HEK293 (cell line): ENCODE results near the gene ANTKMT.

Experiments
- CTCF ChIA-PET: fragments of 350-600 bp; formaldehyde crosslinking; extraction: SDS; loops from one replicate; lab custom pipeline; 2021; ENCODE audit warnings: antibody characterized with exemption; lab: Yijun Ruan, JAX
- POLR2A ChIA-PET: fragments of 300-600 bp; formaldehyde crosslinking; extraction: SDS; loops from one replicate; lab custom pipeline; 2020; ENCODE audit warnings: antibody characterized with exemption, inconsistent platforms; lab: Yijun Ruan, JAX
- H3K27ac ChIP-seq: fragments of 200-500 bp; sonication (Bioruptor generic); 2 replicates; pipeline ENCODE4 v1.5.1; 2014; ENCODE audit warnings: low read depth, low read length, control low read depth, inconsistent platforms; ENCODE audit errors: extremely low read depth
- H3K36me3 ChIP-seq, 2 experiments: fragments of 200-500 bp in 1 of 2; sonication (Bioruptor generic) in 1 of 2; 1 replicate in 1 of 2; 2 replicates in 1 of 2; pipeline ENCODE4 v1.5.1; 2014 to 2017; ENCODE audit warnings: inconsistent platforms in 2 of 2, low read length in 2 of 2; ENCODE audit not compliant: control insufficient read depth in 2 of 2, insufficient read depth in 1 of 2
- H3K4me1 ChIP-seq: fragments of 200-500 bp; sonication (Bioruptor generic); 2 replicates; pipeline ENCODE4 v1.5.1; 2014; ENCODE audit warnings: mild to moderate bottlenecking, low read length, inconsistent platforms; ENCODE audit not compliant: control insufficient read depth, insufficient read depth
- H3K4me3 ChIP-seq: 2 replicates; pipeline ENCODE4 v1.5.1; 2011; ENCODE audit warnings: low read depth, mild to moderate bottlenecking, control low read depth, low read length, moderate library complexity
- H3K9me3 ChIP-seq: fragments of 200-500 bp; sonication (Bioruptor generic); 2 replicates; pipeline ENCODE4 v1.5.1; 2014; ENCODE audit warnings: low read depth, low read length, inconsistent platforms; ENCODE audit not compliant: control insufficient read depth, insufficient read depth
- GLI2 ChIP-seq: fragments of 450-650 bp; formaldehyde crosslinking; IDR thresholded peaks from 2 replicates; pipeline ENCODE4; 2017; ENCODE audit warnings: missing biosample characterization, missing genetic modification characterization, low read depth, borderline replicate concordance
- GLIS1 ChIP-seq: fragments of 450-650 bp; formaldehyde crosslinking; IDR thresholded peaks from 2 replicates; pipeline ENCODE4 v1.5.1; 2016; ENCODE audit warnings: missing biosample characterization, missing genetic modification characterization
- IKZF3 ChIP-seq: fragments of 450-650 bp; IDR thresholded peaks from 2 replicates; pipeline ENCODE4 v1.5.0; 2018; ENCODE audit warnings: missing biosample characterization, mild to moderate bottlenecking, missing genetic modification characterization, moderate library complexity
- KLF1 ChIP-seq: fragments of 450-650 bp; formaldehyde crosslinking; IDR thresholded peaks from 2 replicates; pipeline ENCODE4 v1.5.1; 2016; ENCODE audit warnings: missing biosample characterization, missing genetic modification characterization
- MZF1 ChIP-seq: fragments of 450-650 bp; formaldehyde crosslinking; IDR thresholded peaks from 2 replicates; pipeline ENCODE4 v1.5.1; 2017; ENCODE audit warnings: missing biosample characterization, missing genetic modification characterization, borderline replicate concordance
- SCRT1 ChIP-seq: fragments of 450-650 bp; formaldehyde crosslinking; IDR thresholded peaks from 2 replicates; pipeline ENCODE4 v1.5.1; 2016; ENCODE audit warnings: missing biosample characterization, missing genetic modification characterization, borderline replicate concordance
- SETDB1 ChIP-seq: IDR thresholded peaks from one replicate; pipeline ENCODE4 v1.6.1; 2017; ENCODE audit warnings: mild to moderate bottlenecking, low read length, moderate library complexity, mixed read lengths; ENCODE audit not compliant: insufficient read length
- TCF7L2 ChIP-seq: IDR thresholded peaks from 2 replicates; pipeline ENCODE4 v1.6.1; 2011; ENCODE audit warnings: low read depth, mild to moderate bottlenecking, inconsistent platforms, low read length, moderate library complexity, borderline replicate concordance
- WT1 ChIP-seq: fragments of 450-650 bp; formaldehyde crosslinking; IDR thresholded peaks from 2 replicates; pipeline ENCODE4 v1.5.1; 2016; ENCODE audit warnings: missing biosample characterization, missing genetic modification characterization
- ZBTB8A ChIP-seq: fragments of 450-650 bp; formaldehyde crosslinking; IDR thresholded peaks from 2 replicates; pipeline ENCODE4 v1.5.1; 2016; ENCODE audit warnings: missing biosample characterization, missing genetic modification characterization
- ZNF10 ChIP-seq: fragments of 450-650 bp; formaldehyde crosslinking; IDR thresholded peaks from 2 replicates; pipeline ENCODE4 v1.5.1; 2017; ENCODE audit warnings: missing biosample characterization, missing genetic modification characterization
- ZNF146 ChIP-seq: fragments of 450-650 bp; formaldehyde crosslinking; IDR thresholded peaks from 2 replicates; pipeline ENCODE4 v1.5.1; 2016; ENCODE audit warnings: missing biosample characterization, missing genetic modification characterization
- ZNF184 ChIP-seq: fragments of 450-650 bp; IDR thresholded peaks from 2 replicates; pipeline ENCODE4 v1.5.1; 2018; ENCODE audit warnings: missing biosample characterization, mild to moderate bottlenecking, missing genetic modification characterization
- ZNF341 ChIP-seq: fragments of 450-650 bp; formaldehyde crosslinking; IDR thresholded peaks from 2 replicates; pipeline ENCODE4; 2016; ENCODE audit warnings: low read depth, missing biosample characterization, missing genetic modification characterization
- ZNF600 ChIP-seq: fragments of 450-650 bp; formaldehyde crosslinking; IDR thresholded peaks from 2 replicates; pipeline ENCODE4 v1.5.1; 2016; ENCODE audit warnings: missing biosample characterization, missing genetic modification characterization
- ZNF76 ChIP-seq: fragments of 450-650 bp; formaldehyde crosslinking; IDR thresholded peaks from 2 replicates; pipeline ENCODE4; 2016; ENCODE audit warnings: low read depth, missing biosample characterization, missing genetic modification characterization, borderline replicate concordance
- ZNF830 ChIP-seq: fragments of 450-650 bp; IDR thresholded peaks from 2 replicates; pipeline ENCODE4 v1.5.0; 2018; ENCODE audit warnings: missing biosample characterization, missing genetic modification characterization, low read depth, mild to moderate bottlenecking, moderate library complexity
- TF ChIP-seq, protein P1 (sequence below): fragments of 450-650 bp; formaldehyde crosslinking; IDR thresholded peaks from 2 replicates; pipeline ENCODE4 v1.5.1; 2016; ENCODE audit warnings: missing biosample characterization, missing genetic modification characterization
- TF ChIP-seq, protein P2 (sequence below): fragments of 450-650 bp; formaldehyde crosslinking; IDR thresholded peaks from 2 replicates; pipeline ENCODE4 v1.5.1; 2016; ENCODE audit warnings: missing biosample characterization, missing genetic modification characterization
- TF ChIP-seq, protein P3 (sequence below): fragments of 450-650 bp; formaldehyde crosslinking; IDR thresholded peaks from 2 replicates; pipeline ENCODE4 v1.5.1; 2016; ENCODE audit warnings: missing biosample characterization, missing genetic modification characterization
- TF ChIP-seq, protein P4 (sequence below): sonication (generic); formaldehyde crosslinking; IDR thresholded peaks from 2 replicates; pipeline ENCODE4 v1.8.1; 2022; ENCODE audit warnings: mild to moderate bottlenecking, moderate library complexity, missing genetic modification reagents
- TF ChIP-seq, protein P5 (sequence below): fragments of 450-650 bp; formaldehyde crosslinking; IDR thresholded peaks from 2 replicates; pipeline ENCODE4 v1.5.1; 2016; ENCODE audit warnings: missing biosample characterization, missing genetic modification characterization, borderline replicate concordance

The ANTKMT gene

DNA sequence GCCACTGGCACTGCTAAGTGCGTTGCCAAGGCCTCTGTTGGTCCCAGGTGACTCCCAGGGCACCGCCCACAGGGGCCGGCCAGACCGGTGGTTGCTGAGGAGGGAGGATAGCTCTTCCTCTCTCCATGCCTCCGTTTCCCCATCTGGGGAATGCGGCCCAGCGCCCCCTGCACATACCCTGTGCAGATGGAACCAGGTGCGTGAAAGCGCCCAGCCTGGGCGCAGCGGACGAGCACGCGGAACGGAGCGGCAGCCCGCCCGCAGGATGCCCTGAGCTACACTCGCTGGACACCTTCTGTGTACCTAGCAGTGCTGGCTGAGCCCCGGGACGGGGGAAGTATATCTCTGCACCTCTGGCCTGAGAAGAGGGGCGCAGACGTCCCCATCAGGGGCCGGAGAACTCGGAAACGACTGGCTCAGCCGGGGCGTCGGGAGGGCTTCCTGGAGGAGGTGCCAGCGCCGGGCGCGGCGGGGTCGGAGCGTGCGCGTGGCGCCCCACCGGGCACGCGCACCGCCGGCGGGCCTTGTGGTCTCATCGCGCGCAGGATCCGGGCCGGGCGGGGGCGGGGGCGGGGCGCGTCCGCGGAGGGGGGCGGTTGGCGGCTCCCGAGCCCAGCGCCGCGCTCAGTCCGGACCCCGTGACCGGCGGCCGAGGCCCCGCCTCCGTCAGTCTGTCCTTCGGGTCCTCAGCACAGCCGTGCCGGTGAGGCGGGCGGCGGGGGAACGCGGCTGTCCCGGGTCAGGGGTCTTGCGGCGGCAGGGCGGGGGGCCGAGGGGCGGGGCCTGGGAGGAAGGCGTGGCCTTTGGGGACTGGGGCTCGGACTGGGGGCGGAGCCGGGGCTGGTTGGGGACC is 5.7 kb downstream of the ANTKMT start, which contains the start of the genes CCDC78 and HAGHL:
TSS of gene CCDC78 (minus strand) at position 6 of the 853 bp plus-strand sequence. CDS start 76 bp downstream, outside the sequence.
TSS of gene HAGHL (plus strand) at position 669 of the 853 bp plus-strand sequence. CDS start 404 bp downstream, outside the sequence.
- no peak for TF ChIP-seq GLI2 (tag by site-specific recombination)
- no peak for TF ChIP-seq ZNF146 (tag by site-specific recombination)
- TF ChIP-seq, protein P1, sequence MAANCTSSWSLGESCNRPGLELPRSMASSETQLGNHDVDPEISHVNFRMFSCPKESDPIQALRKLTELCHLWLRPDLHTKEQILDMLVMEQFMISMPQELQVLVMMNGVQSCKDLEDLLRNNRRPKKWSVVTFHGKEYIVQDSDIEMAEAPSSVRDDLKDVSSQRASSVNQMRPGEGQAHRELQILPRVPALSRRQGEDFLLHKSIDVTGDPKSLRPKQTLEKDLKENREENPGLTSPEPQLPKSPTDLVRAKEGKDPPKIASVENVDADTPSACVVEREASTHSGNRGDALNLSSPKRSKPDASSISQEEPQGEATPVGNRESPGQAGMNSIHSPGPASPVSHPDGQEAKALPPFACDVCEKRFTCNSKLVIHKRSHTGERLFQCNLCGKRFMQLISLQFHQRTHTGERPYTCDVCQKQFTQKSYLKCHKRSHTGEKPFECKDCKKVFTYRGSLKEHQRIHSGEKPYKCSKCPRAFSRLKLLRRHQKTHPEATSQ (tag by site-specific recombination): no peak
- TF ChIP-seq, protein P2, sequence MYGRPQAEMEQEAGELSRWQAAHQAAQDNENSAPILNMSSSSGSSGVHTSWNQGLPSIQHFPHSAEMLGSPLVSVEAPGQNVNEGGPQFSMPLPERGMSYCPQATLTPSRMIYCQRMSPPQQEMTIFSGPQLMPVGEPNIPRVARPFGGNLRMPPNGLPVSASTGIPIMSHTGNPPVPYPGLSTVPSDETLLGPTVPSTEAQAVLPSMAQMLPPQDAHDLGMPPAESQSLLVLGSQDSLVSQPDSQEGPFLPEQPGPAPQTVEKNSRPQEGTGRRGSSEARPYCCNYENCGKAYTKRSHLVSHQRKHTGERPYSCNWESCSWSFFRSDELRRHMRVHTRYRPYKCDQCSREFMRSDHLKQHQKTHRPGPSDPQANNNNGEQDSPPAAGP (tag by site-specific recombination): 0 out of 2 replicates have a peak, but pooled peaks have one; percentile 16
- TF ChIP-seq ZNF76 (tag by site-specific recombination): no peak
- peak; percentile 37 for TF ChIP-seq ZNF600 (tag by site-specific recombination)
- no peak for TF ChIP-seq ZBTB8A
- no peak for TF ChIP-seq GLIS1 (tag by site-specific recombination)
- TF ChIP-seq, protein P3, sequence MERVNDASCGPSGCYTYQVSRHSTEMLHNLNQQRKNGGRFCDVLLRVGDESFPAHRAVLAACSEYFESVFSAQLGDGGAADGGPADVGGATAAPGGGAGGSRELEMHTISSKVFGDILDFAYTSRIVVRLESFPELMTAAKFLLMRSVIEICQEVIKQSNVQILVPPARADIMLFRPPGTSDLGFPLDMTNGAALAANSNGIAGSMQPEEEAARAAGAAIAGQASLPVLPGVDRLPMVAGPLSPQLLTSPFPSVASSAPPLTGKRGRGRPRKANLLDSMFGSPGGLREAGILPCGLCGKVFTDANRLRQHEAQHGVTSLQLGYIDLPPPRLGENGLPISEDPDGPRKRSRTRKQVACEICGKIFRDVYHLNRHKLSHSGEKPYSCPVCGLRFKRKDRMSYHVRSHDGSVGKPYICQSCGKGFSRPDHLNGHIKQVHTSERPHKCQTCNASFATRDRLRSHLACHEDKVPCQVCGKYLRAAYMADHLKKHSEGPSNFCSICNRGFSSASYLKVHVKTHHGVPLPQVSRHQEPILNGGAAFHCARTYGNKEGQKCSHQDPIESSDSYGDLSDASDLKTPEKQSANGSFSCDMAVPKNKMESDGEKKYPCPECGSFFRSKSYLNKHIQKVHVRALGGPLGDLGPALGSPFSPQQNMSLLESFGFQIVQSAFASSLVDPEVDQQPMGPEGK (tag by site-specific recombination): no peak
- no peak for TF ChIP-seq MZF1 (tag by site-specific recombination)
- no peak for TF ChIP-seq ZNF10 (tag by site-specific recombination)
- no peak for TF ChIP-seq TCF7L2
- TF ChIP-seq SCRT1: no peak
- TF ChIP-seq, protein P4, sequence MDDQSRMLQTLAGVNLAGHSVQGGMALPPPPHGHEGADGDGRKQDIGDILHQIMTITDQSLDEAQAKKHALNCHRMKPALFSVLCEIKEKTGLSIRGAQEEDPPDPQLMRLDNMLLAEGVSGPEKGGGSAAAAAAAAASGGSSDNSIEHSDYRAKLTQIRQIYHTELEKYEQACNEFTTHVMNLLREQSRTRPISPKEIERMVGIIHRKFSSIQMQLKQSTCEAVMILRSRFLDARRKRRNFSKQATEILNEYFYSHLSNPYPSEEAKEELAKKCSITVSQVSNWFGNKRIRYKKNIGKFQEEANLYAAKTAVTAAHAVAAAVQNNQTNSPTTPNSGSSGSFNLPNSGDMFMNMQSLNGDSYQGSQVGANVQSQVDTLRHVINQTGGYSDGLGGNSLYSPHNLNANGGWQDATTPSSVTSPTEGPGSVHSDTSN: 0 out of 2 replicates have a peak, but pooled peaks have one; percentile 17
- 0 out of 2 replicates have a peak, but pooled peaks have one; percentile 16 for TF ChIP-seq ZNF341 (tag by site-specific recombination)
- ChIA-PET CTCF (interaction anchor here (0.7 to 4.8 kb wide), 3 partner anchors 9 to 15 kb away, joined by 3 to 38 read pairs (median 3); partner anchors contain the start of genes CIAO3 and METRN), POLR2A (interaction anchor here (1.0 to 1.8 kb wide), 4 partner anchors 11 to 77 kb away, joined by 3 to 6 read pairs (median 4); partner anchors contain the start of genes JMJD8 and METRN)
- H3K36me3 ChIP-seq: peaks cover 0 to 15% of the 10 kb centered on the region in 2 experiments; a peak in 2 of 3 replicates
- H3K4me1 ChIP-seq: peaks cover 4% of the 10 kb centered on the region; the same call in 1 of the 2 replicates
- no peaks in the 10 kb centered on the region for H3K9me3 ChIP-seq
- peak within 1 kb of the TSS; percentile 11; the same call in 1 of the 2 replicates for H3K27ac ChIP-seq
- H3K4me3 ChIP-seq: peak within 1 kb of the TSS; percentile 15

DNA sequence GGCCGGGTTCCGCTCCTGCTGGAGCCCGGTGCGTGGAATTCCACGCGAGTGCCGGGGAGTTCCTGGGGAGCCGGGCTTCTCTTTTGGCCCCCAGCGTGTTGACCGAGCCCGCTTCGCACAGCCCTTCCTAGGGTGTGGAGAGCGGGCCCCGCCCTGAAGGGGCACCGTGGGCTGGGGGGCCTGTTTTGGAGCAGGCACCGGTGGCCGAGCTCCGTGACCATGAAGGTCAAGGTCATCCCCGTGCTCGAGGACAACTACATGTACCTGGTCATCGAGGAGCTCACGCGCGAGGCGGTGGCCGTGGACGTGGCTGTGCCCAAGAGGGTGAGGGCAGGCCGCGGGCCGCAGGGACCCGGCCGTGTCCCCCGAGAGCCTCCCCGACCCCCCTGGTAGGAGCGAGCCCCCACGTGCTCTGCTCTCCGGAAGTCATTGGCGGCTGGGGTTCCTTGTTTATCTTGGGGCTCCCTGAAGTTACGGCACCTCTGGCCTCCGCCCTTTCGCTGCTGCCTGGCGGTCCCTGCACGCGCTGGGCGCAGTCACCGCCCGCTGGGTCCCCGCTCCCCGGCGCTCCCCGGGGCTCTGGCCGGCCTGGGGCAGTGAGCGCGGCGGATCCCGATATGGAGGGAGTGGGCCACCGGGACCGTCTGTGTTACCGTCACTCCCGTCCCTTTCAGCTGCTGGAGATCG is 6.5 kb downstream of the ANTKMT start:
- H3K27ac ChIP-seq: peak overlapping the region; percentile 11; the same call in 1 of the 2 replicates
- no peaks in the 10 kb centered on the region for H3K9me3 ChIP-seq
- peaks cover under 1 to 20% of the 10 kb centered on the region in 2 experiments; a peak in 2 of 3 replicates for H3K36me3 ChIP-seq
- CTCF ChIA-PET: interaction anchor here (1.6 kb wide), 1 partner anchor 16 kb away, joined by 5 read pairs; no protein-coding TSS in a partner anchor
- H3K4me3 ChIP-seq: peak overlapping the region; percentile 15
- peaks cover 4% of the 10 kb centered on the region; the same call in 1 of the 2 replicates for H3K4me1 ChIP-seq
- POLR2A ChIA-PET: interaction anchor here (1.0 to 1.8 kb wide), 9 partner anchors 8 to 61 kb away, joined by 3 to 11 read pairs (median 4); partner anchors contain the start of genes CHTF18, METRN, RPUSD1 and WDR24
- peak; percentile 68 for TF ChIP-seq KLF1 (tag by site-specific recombination)
- TF ChIP-seq WT1 (tag by site-specific recombination): no peak
- TF ChIP-seq, protein P5, sequence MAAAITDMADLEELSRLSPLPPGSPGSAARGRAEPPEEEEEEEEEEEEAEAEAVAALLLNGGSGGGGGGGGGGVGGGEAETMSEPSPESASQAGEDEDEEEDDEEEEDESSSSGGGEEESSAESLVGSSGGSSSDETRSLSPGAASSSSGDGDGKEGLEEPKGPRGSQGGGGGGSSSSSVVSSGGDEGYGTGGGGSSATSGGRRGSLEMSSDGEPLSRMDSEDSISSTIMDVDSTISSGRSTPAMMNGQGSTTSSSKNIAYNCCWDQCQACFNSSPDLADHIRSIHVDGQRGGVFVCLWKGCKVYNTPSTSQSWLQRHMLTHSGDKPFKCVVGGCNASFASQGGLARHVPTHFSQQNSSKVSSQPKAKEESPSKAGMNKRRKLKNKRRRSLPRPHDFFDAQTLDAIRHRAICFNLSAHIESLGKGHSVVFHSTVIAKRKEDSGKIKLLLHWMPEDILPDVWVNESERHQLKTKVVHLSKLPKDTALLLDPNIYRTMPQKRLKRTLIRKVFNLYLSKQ: no peak
- TF ChIP-seq, protein P2 (tag by site-specific recombination): no peak; the same call in 1 of the 2 replicates
- TF ChIP-seq ZNF830: no peak
- no peak for TF ChIP-seq SETDB1
- no peak for TF ChIP-seq IKZF3 (tag by site-specific recombination)
- no peak for TF ChIP-seq ZNF184 (tag by site-specific recombination)
